ENCODE results near the gene CACNA2D1. TPM values are rescaled to one million over a fixed set of nuclear protein-coding genes. Genes with fewer than 3 reads are reported as not detected.

Gene CACNA2D1
- total and polyA plus RNA-seq, 4 donors = 1.1 to 33.4 (median 6.5) TPM

DNA sequence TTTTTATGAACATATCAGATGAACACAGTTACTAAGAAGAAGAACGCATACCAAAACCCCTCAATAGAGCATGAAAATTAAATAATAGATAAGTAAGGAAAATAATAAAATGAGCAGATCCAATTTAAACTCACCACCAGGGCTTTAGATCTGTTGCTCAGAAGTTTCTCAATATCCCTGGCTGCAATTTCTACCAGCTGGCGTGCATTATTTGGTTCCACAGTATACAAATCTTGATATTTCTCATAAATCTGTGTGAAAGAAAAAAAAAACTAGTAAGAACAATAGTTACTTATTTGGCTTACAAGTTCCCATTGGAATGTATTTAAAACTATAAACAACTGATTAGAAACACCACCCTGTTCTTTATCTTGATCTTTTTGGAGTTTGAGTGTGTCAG is 108.6 kb downstream of the CACNA2D1 start:
- Histone ChIP-seq H3K27ac (ENCODE audit: low read depth in 1 of 2, low read length in 1 of 2) (no peak overlapping the region), H3K9me3 (ENCODE audit: control insufficient read depth in 4 of 4, insufficient read depth in 3 of 4, low read length in 3 of 4) (no peaks in the 10 kb centered on the region), H3K4me3 (no peak overlapping the region), H3K36me3 (ENCODE audit: control insufficient read depth in 4 of 4, insufficient read depth in 4 of 4, low read length in 4 of 4) (no peaks in the 10 kb centered on the region), H3K9ac (ENCODE audit: insufficient read depth in 1 of 2, low read length in 2 of 2) (no peak overlapping the region), H3K4me1 (ENCODE audit: control insufficient read depth in 5 of 5, insufficient read depth in 5 of 5, low read length in 5 of 5) (peaks cover 0 to 2% (median 0%) of the 10 kb centered on the region in 5 donors), H3K27me3 (ENCODE audit: control insufficient read depth in 3 of 3, insufficient read depth in 3 of 3, low read length in 2 of 3) (no peaks in the 10 kb centered on the region)
- DNase-seq = peak; percentile 25 to 79 (median 70)
- 81 to 87% methylated on average over 2 of the region's 2 CpGs for WGBS, 2 donors
- TF ChIP-seq, protein P1, sequence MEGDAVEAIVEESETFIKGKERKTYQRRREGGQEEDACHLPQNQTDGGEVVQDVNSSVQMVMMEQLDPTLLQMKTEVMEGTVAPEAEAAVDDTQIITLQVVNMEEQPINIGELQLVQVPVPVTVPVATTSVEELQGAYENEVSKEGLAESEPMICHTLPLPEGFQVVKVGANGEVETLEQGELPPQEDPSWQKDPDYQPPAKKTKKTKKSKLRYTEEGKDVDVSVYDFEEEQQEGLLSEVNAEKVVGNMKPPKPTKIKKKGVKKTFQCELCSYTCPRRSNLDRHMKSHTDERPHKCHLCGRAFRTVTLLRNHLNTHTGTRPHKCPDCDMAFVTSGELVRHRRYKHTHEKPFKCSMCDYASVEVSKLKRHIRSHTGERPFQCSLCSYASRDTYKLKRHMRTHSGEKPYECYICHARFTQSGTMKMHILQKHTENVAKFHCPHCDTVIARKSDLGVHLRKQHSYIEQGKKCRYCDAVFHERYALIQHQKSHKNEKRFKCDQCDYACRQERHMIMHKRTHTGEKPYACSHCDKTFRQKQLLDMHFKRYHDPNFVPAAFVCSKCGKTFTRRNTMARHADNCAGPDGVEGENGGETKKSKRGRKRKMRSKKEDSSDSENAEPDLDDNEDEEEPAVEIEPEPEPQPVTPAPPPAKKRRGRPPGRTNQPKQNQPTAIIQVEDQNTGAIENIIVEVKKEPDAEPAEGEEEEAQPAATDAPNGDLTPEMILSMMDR (IDR thresholded peaks at IDR 0.05; ENCODE audit: control extremely low read depth, extremely low read depth) = no peak
- no peak for ATAC-seq (ENCODE audit: insufficient read depth, low FRiP score)

DNA sequence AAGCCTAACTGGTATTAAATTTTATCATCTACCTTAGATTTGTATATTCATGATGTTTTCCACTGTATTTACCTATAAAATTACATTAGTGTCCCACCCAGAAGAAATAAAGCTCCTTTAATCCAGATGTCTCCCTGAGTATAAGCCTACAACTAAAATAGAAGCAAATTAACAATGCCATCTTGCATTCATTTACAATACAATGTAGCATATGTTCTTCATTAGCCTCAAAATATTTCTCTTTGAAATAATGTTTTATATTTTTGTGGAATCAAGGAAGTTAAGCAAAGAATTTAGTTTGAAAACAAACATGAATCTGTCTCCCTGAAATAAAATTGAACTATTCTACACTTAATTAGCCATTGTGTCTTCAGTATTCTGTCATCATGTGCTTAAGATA is 112.3 kb downstream of the CACNA2D1 start:
- DNase-seq (no peak), ATAC-seq (ENCODE audit: insufficient read depth, low FRiP score) (no peak)
- Histone ChIP-seq H3K9ac (ENCODE audit: insufficient read depth in 1 of 2, low read length in 2 of 2) (no peak overlapping the region), H3K9me3 (ENCODE audit: control insufficient read depth in 4 of 4, insufficient read depth in 3 of 4, low read length in 3 of 4) (no peaks in the 10 kb centered on the region), H3K4me1 (ENCODE audit: control insufficient read depth in 5 of 5, insufficient read depth in 5 of 5, low read length in 5 of 5) (peaks cover 0 to 2% (median 0%) of the 10 kb centered on the region in 5 donors), H3K27ac (ENCODE audit: low read depth in 1 of 2, low read length in 1 of 2) (no peak overlapping the region), H3K36me3 (ENCODE audit: control insufficient read depth in 4 of 4, insufficient read depth in 4 of 4, low read length in 4 of 4) (no peaks in the 10 kb centered on the region), H3K4me3 (no peak overlapping the region), H3K27me3 (ENCODE audit: control insufficient read depth in 3 of 3, insufficient read depth in 3 of 3, low read length in 2 of 3) (no peaks in the 10 kb centered on the region)
- TF ChIP-seq, protein P1 (IDR thresholded peaks at IDR 0.05; ENCODE audit: control extremely low read depth, extremely low read depth) = no peak

GRCh38 chr7:82330706-82331215 is 112.8 kb downstream of the CACNA2D1 start:
- WGBS, 2 donors = 79 to 82% methylated on average over 2 of the region's 2 CpGs
- no peak overlapping the region for H3K9ac ChIP-seq (ENCODE audit: insufficient read depth in 1 of 2, low read length in 2 of 2)
- TF ChIP-seq, protein P1 (IDR thresholded peaks at IDR 0.05; ENCODE audit: control extremely low read depth, extremely low read depth) = no peak
- no peaks in the 10 kb centered on the region for H3K27me3 ChIP-seq (ENCODE audit: control insufficient read depth in 3 of 3, insufficient read depth in 3 of 3, low read length in 2 of 3)
- no peak overlapping the region for H3K4me3 ChIP-seq
- no peaks in the 10 kb centered on the region for H3K4me1 ChIP-seq (ENCODE audit: control insufficient read depth in 5 of 5, insufficient read depth in 5 of 5, low read length in 5 of 5)
- DNase-seq (no peak), ATAC-seq (ENCODE audit: insufficient read depth, low FRiP score) (no peak)
- no peaks in the 10 kb centered on the region for H3K36me3 ChIP-seq (ENCODE audit: control insufficient read depth in 4 of 4, insufficient read depth in 4 of 4, low read length in 4 of 4)
- no peak overlapping the region for H3K27ac ChIP-seq (ENCODE audit: low read depth in 1 of 2, low read length in 1 of 2)
- no peaks in the 10 kb centered on the region for H3K9me3 ChIP-seq (ENCODE audit: control insufficient read depth in 4 of 4, insufficient read depth in 3 of 4, low read length in 3 of 4)

- 36 to 64% methylated on average over 3 of the region's 3 CpGs for WGBS, 2 donors
- ATAC-seq (ENCODE audit: insufficient read depth, low FRiP score) (no peak), DNase-seq (no peak)
- TF ChIP-seq, protein P1 (IDR thresholded peaks at IDR 0.05; ENCODE audit: control extremely low read depth, extremely low read depth) = no peak
- no peak overlapping the region for H3K27ac ChIP-seq (ENCODE audit: low read depth in 1 of 2, low read length in 1 of 2)
- H3K9ac ChIP-seq (ENCODE audit: insufficient read depth in 1 of 2, low read length in 2 of 2) = no peak overlapping the region
- no peaks in the 10 kb centered on the region for H3K9me3 ChIP-seq (ENCODE audit: control insufficient read depth in 4 of 4, insufficient read depth in 3 of 4, low read length in 3 of 4)
- H3K36me3 ChIP-seq (ENCODE audit: control insufficient read depth in 4 of 4, insufficient read depth in 4 of 4, low read length in 4 of 4) = no peaks in the 10 kb centered on the region
- peaks cover 0 to 2% (median 0%) of the 10 kb centered on the region in 5 donors for H3K4me1 ChIP-seq (ENCODE audit: control insufficient read depth in 5 of 5, insufficient read depth in 5 of 5, low read length in 5 of 5)
- no peak overlapping the region for H3K4me3 ChIP-seq
- no peaks in the 10 kb centered on the region for H3K27me3 ChIP-seq (ENCODE audit: control insufficient read depth in 3 of 3, insufficient read depth in 3 of 3, low read length in 2 of 3)
Measured at GRCh38 chr7:82327898-82328297, 115.7 kb downstream of the CACNA2D1 start.

Data from lung (tissue), 12 donors.